H9 (cell line): ENCODE data around the gene ZNF385D. TPM values are rescaled to one million over a fixed set of nuclear protein-coding genes. Genes with fewer than 3 reads are reported as not detected.

Experiments used
- DNase-seq: peaks from one replicate; pipeline ENCODE4 v3.0.0-alpha.2; 2017
- H2AFZ ChIP-seq: one replicate; pipeline ENCODE4 v1.6.1; 2013; ENCODE audit warnings: mild to moderate bottlenecking, low read length, control low read depth, moderate library complexity
- H2AK5ac ChIP-seq: 2 replicates; pipeline ENCODE4 v1.6.1; 2013; ENCODE audit warnings: low read length, control low read depth, mixed read lengths; ENCODE audit not compliant: insufficient read length
- H2BK120ac ChIP-seq: one replicate; pipeline ENCODE4 v1.6.1; 2013; ENCODE audit warnings: low read depth, mild to moderate bottlenecking, low read length, control low read depth, inconsistent platforms; ENCODE audit not compliant: poor library complexity, severe bottlenecking
- H2BK12ac ChIP-seq: 2 replicates; pipeline ENCODE4 v1.6.1; 2013; ENCODE audit warnings: low read length, control low read depth, mixed read lengths, low read depth; ENCODE audit not compliant: insufficient read length
- H2BK15ac ChIP-seq: 2 replicates; pipeline ENCODE4 v1.6.1; 2013; ENCODE audit warnings: low read depth, low read length, control low read depth
- H2BK20ac ChIP-seq: one replicate; pipeline ENCODE4 v1.6.1; 2013; ENCODE audit warnings: low read depth, mild to moderate bottlenecking, low read length, control low read depth, inconsistent platforms; ENCODE audit not compliant: poor library complexity, severe bottlenecking
- H2BK5ac ChIP-seq: 2 replicates; pipeline ENCODE4 v1.6.1; 2013; ENCODE audit warnings: low read length, control low read depth, mixed read lengths; ENCODE audit not compliant: insufficient read length
- H3K14ac ChIP-seq: 2 replicates; pipeline ENCODE4 v1.6.1; 2013; ENCODE audit warnings: low read length, control low read depth; ENCODE audit not compliant: insufficient read depth
- H3K18ac ChIP-seq: 2 replicates; pipeline ENCODE4 v1.6.1; 2013; ENCODE audit warnings: low read depth, mild to moderate bottlenecking, mixed read lengths, low read length, control low read depth; ENCODE audit not compliant: insufficient read length
- H3K23ac ChIP-seq: 2 replicates; pipeline ENCODE4 v1.6.1; 2013; ENCODE audit warnings: low read length, control low read depth, mixed read lengths, low read depth; ENCODE audit not compliant: insufficient read length
- H3K23me2 ChIP-seq: 2 replicates; pipeline ENCODE4 v1.6.1; 2013; ENCODE audit warnings: low read depth, mild to moderate bottlenecking, mixed read lengths, low read length, control low read depth; ENCODE audit not compliant: insufficient read length, poor library complexity, severe bottlenecking
- H3K27ac ChIP-seq: 2 replicates; pipeline ENCODE4 v1.5.1; 2013; ENCODE audit warnings: low read length, control low read depth, mixed read lengths, low read depth; ENCODE audit not compliant: insufficient read length
- H3K27me3 ChIP-seq: 2 replicates; pipeline ENCODE4 v1.6.1; 2013; ENCODE audit warnings: low read length, control low read depth, inconsistent platforms; ENCODE audit not compliant: insufficient read depth
- H3K4ac ChIP-seq: 2 replicates; pipeline ENCODE4 v1.6.1; 2013; ENCODE audit warnings: low read depth, mild to moderate bottlenecking, control low read depth, inconsistent platforms, low read length, moderate library complexity
- H3K4me1 ChIP-seq: 2 replicates; pipeline ENCODE4 v1.6.1; 2013; ENCODE audit warnings: low read length, control low read depth, inconsistent platforms; ENCODE audit not compliant: insufficient read depth
- H3K4me2 ChIP-seq: 2 replicates; pipeline ENCODE4 v1.6.1; 2013; ENCODE audit warnings: low read length, control low read depth, mixed read lengths; ENCODE audit not compliant: insufficient read length, insufficient read depth
- H3K56ac ChIP-seq: 2 replicates; pipeline ENCODE4 v1.6.1; 2013; ENCODE audit warnings: low read depth, mild to moderate bottlenecking, mixed read lengths, low read length, control low read depth; ENCODE audit not compliant: insufficient read length
- H3K79me1 ChIP-seq: 2 replicates; pipeline ENCODE4 v1.6.1; 2013; ENCODE audit warnings: low read depth, mild to moderate bottlenecking, moderate library complexity, low read length, control low read depth, inconsistent platforms; ENCODE audit not compliant: insufficient read depth, poor library complexity, severe bottlenecking
- H3K79me2 ChIP-seq: 2 replicates; pipeline ENCODE4 v1.6.1; 2013; ENCODE audit warnings: low read length, control low read depth, inconsistent platforms; ENCODE audit not compliant: insufficient read depth
- H3K9ac ChIP-seq: 2 replicates; pipeline ENCODE4 v1.6.1; 2013; ENCODE audit warnings: low read length, control low read depth, mixed read lengths; ENCODE audit not compliant: insufficient read length; ENCODE audit errors: extremely low read depth
- H3K9me3 ChIP-seq: one replicate; pipeline ENCODE4 v1.6.1; 2013; ENCODE audit warnings: low read depth, low read length, inconsistent platforms; ENCODE audit not compliant: control insufficient read depth
- H3T11ph ChIP-seq: one replicate; pipeline ENCODE4 v1.6.1; 2013; ENCODE audit warnings: mild to moderate bottlenecking, low read length, control low read depth, inconsistent platforms
- H4K20me1 ChIP-seq: one replicate; pipeline ENCODE4 v1.6.1; 2013; ENCODE audit not compliant: control insufficient read depth, insufficient read length, insufficient read depth
- H4K5ac ChIP-seq: 2 replicates; pipeline ENCODE4 v1.6.1; 2013; ENCODE audit warnings: low read depth, mild to moderate bottlenecking, mixed read lengths, low read length, control low read depth; ENCODE audit not compliant: insufficient read length
- H4K8ac ChIP-seq: replicated peaks from 2 replicates; pipeline ENCODE4 v1.6.1; 2013; ENCODE audit warnings: low read length, control low read depth, mixed read lengths, low read depth; ENCODE audit not compliant: insufficient read length
- H4K91ac ChIP-seq: 2 replicates; pipeline ENCODE4 v1.6.1; 2013; ENCODE audit warnings: low read depth, mild to moderate bottlenecking, moderate library complexity, mixed read lengths, low read length, control low read depth; ENCODE audit not compliant: insufficient read length
- H3K27ac Mint-ChIP-seq, 3 experiments: 2 replicates in 2 of 3; 3 replicates in 1 of 3; pipeline ENCODE4 v1.8.0; 2020 to 2021; ENCODE audit warnings: mixed read lengths in 3 of 3, mild to moderate bottlenecking in 1 of 3, moderate library complexity in 1 of 3
- H3K27me3 Mint-ChIP-seq: 2 replicates; pipeline ENCODE4 v1.8.0; 2021; ENCODE audit warnings: low read depth, mild to moderate bottlenecking, moderate library complexity, mixed read lengths
- H3K36me3 Mint-ChIP-seq, 3 experiments: 2 replicates in 2 of 3; 3 replicates in 1 of 3; pipeline ENCODE4 v1.8.0; 2020 to 2021; ENCODE audit warnings: low read depth in 3 of 3, mixed read lengths in 3 of 3; ENCODE audit not compliant: insufficient read depth in 1 of 3
- H3K4me1 Mint-ChIP-seq, 2 experiments: 2 replicates each; pipeline ENCODE4 v1.8.0; 2020; ENCODE audit warnings: mixed read lengths in 2 of 2
- H3K4me3 Mint-ChIP-seq, 2 experiments: 2 replicates in 1 of 2; 3 replicates in 1 of 2; pipeline ENCODE4 v1.8.0; 2020 to 2021; ENCODE audit warnings: mild to moderate bottlenecking in 2 of 2, mixed read lengths in 2 of 2, moderate library complexity in 1 of 2
- H3K9me3 Mint-ChIP-seq, 2 experiments: 2 replicates in 1 of 2; 3 replicates in 1 of 2; pipeline ENCODE4 v1.8.0; 2020; ENCODE audit warnings: mild to moderate bottlenecking in 2 of 2, mixed read lengths in 2 of 2, moderate library complexity in 1 of 2
- WGBS: extraction: QIAGEN DNeasy Blood & Tissue Kit; methylation state at CpG from one replicate; pipeline ENCODE4 v1.1.7; 2013; ENCODE audit warnings: missing lambda C conversion rate, low lambda C conversion rate, mixed read lengths; ENCODE audit not compliant: insufficient read length; ENCODE audit errors: extremely low coverage; 5-methylcytosine and 5-hydroxymethylcytosine counted together
- total RNA-seq: library from RNA; stranded (reverse); gene quantifications from 2 replicates; pipeline ENCODE4 v1.2.1, GENCODE V29; 2021
- TF ChIP-seq, protein P1 (sequence below): fragments of 200-600 bp; sonication (generic); conservative IDR thresholded peaks from 3 replicates; pipeline ENCODE4 v1.8.0; 2021; ENCODE audit warnings: antibody characterized with exemption, mild to moderate bottlenecking

The ZNF385D gene
- total RNA-seq, 1 experiment from 2014 or later, result 1.5 TPM

DNA sequence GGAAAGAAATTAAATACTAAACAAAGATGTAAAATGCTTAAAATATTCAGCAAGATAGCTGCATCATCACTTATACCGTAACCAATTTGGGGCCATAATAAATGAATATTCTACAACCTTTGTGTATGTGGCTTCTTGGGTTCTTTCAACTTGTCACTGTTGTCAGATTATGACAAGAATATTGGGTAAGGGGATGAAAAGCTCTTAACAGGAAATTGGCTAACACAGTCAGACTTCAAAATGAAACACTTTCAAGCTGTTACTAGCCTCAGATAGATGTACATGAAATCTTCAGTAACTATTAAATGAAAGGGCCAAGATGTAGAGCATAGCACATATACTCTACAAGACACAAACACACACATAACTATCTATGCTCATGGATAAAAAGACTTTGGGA is 38.7 kb upstream of the ZNF385D start:
- Histone ChIP-seq H3K79me2 (no peaks in the 10 kb centered on the region), H3K79me1 (no peaks in the 10 kb centered on the region), H4K8ac (no peak overlapping the region), H2BK120ac (no peak overlapping the region), H2AK5ac (no peak overlapping the region), H3K23ac (no peak overlapping the region), H3K23me2 (no peaks in the 10 kb centered on the region), H3K9me3 (no peaks in the 10 kb centered on the region), H4K5ac (no peak overlapping the region), H3K56ac (no peak overlapping the region), H3K4ac (no peak overlapping the region), H3K27me3 (no peaks in the 10 kb centered on the region), H2BK12ac (no peak overlapping the region), H3K4me2 (no peak overlapping the region), H2AFZ (no peak overlapping the region), H3T11ph (no peak overlapping the region), H2BK20ac (no peak overlapping the region), H3K4me1 (no peaks in the 10 kb centered on the region), H4K20me1 (no peaks in the 10 kb centered on the region), H2BK5ac (no peak overlapping the region), H3K9ac (no peak overlapping the region), H3K18ac (no peak overlapping the region), H3K27ac (no peak overlapping the region), H4K91ac (no peak overlapping the region), H3K14ac (no peak overlapping the region), H2BK15ac (no peak overlapping the region)
- Mint-ChIP-seq H3K27me3 (no peaks in the 10 kb centered on the region), H3K36me3 (no peaks in the 10 kb centered on the region), H3K27ac (no peak overlapping the region), H3K4me1 (peaks cover 8 to 17% of the 10 kb centered on the region in 2 experiments), H3K4me3 (no peak overlapping the region), H3K9me3 (no peaks in the 10 kb centered on the region)
- TF ChIP-seq, protein P1, sequence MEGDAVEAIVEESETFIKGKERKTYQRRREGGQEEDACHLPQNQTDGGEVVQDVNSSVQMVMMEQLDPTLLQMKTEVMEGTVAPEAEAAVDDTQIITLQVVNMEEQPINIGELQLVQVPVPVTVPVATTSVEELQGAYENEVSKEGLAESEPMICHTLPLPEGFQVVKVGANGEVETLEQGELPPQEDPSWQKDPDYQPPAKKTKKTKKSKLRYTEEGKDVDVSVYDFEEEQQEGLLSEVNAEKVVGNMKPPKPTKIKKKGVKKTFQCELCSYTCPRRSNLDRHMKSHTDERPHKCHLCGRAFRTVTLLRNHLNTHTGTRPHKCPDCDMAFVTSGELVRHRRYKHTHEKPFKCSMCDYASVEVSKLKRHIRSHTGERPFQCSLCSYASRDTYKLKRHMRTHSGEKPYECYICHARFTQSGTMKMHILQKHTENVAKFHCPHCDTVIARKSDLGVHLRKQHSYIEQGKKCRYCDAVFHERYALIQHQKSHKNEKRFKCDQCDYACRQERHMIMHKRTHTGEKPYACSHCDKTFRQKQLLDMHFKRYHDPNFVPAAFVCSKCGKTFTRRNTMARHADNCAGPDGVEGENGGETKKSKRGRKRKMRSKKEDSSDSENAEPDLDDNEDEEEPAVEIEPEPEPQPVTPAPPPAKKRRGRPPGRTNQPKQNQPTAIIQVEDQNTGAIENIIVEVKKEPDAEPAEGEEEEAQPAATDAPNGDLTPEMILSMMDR, result no peak
- DNase-seq, result no peak
- no CpG with 5 or more reads among the region's 1 CpG for WGBS
